GM12874 (cell line): Measurements from ENCODE around the gene RTKN2.
A peak's percentile ranks its signal among the peaks of the same experiment; 100 is the strongest.

Source experiments
- CTCF ChIP-seq: IDR thresholded peaks from 2 replicates; pipeline ENCODE4 v1.5.1; 2011; ENCODE audit warnings: low read depth, mild to moderate bottlenecking, control low read depth, low read length, moderate library complexity; ENCODE audit not compliant: insufficient read depth

RTKN2 gene

GRCh38 chr10:62253704-62254103, 14.9 kb downstream of the RTKN2 start:
- no peak for TF ChIP-seq CTCF

GRCh38 chr10:62252051-62252450, 16.6 kb downstream of the RTKN2 start:
- TF ChIP-seq CTCF = no peak

GRCh38 chr10:62250594-62251198, 17.9 kb downstream of the RTKN2 start:
- no peak for TF ChIP-seq CTCF

DNA sequence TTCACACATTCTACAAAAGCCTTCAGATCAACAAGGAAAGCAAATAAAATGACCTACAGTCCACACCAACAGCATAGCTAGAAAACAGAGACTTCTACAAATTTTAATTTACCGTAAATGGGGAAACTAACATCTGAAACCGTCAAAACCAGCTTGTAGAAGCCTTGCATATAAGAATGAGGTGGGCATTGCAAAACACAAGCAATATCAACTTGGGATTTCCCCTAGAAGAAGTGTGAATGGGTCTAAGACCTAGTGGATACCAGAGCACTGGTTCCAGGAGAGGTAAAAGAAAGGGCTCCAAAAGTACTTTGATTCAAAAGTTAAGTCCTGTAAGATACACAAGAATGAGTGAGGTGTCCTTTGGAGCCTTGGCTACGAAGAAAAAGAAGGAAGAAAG, 18.7 kb downstream of the RTKN2 start:
- TF ChIP-seq CTCF = no peak

DNA sequence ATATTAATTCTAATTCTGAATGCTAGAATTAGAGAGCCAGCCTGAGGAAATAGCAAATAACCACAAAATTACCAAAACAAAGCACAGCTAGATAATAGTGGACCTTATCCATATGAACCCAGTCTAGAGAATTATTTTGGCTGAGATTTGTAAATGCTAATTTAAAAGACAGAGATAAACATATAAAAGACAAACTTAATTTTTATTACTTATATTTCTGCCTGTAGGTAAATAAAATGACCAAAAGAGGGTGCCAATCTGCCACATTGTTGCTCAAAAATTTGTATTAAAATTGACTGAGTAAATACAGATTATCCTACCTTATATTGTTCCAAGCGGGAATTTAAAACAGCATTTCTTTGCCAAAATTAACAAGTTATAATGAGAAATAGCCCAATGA, 20.2 kb downstream of the RTKN2 start:
- TF ChIP-seq CTCF = no peak

DNA sequence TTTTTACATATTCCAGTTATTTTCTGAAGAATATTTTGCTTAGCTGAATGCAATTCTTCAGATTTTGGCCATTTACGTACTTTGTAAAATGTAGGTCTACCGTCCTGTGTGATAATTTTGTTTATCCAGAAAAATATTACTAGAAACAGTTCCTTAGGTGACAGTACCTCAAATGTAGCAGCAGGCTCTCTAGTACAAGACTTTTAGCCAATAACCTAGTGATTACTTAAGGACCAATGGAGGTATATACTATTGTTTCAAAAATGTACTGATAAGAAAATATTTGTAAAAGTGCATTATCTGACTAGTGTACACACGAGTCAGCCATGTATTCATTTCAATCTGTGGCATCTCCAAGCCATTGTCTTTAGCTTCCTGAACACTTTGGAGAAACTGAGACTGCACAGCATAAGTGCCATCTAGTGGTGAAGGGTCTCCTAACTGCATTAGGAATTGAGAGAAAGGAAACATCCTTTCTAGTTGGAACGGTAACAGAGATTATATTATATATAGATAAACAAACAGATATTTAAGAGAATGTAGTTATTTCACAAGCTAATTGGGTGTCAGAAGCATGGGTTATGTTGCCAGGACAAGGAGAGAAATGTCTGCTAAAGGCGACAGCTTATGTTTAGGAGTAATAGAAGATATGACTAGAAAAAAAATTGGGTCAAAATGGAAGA, 23.7 kb downstream of the RTKN2 start:
- TF ChIP-seq CTCF = peak; percentile 68

DNA sequence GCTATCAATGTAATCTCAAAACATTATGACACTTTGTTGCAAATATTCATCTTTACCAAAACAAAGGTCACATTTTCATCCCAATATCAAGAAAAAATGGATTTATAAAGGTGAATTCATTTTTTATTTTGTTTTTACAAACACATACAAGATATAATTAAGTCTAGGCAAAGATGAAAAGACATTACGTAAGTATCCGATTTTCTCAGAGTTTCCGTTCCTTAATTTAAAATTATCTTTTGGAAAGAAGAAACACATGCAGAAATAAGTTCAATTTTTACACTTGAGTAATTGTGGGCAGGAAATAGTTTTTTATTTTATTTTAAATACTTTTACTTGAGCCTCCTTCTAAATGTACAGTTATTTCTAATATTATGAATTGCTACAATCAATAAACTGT, 24.6 kb downstream of the RTKN2 start:
- no peak for TF ChIP-seq CTCF
